Ovary (tissue), 9 donors: ENCODE data around the gene ELOA. TPM values are rescaled to one million over a fixed set of nuclear protein-coding genes. Genes with fewer than 3 reads are reported as not detected.
"Not testable (repeated sequence)": the region's sequence is repeated elsewhere in the genome, so short reads cannot be mapped to it uniquely, and the experiment has no call there.

Source experiments
- DNase-seq, 5 donors: peaks; one replicate each; pipeline ENCODE4 v3.0.0-alpha.2; 2019 to 2020
- H3K27ac ChIP-seq, 2 donors: fragments of 200-600 bp; one replicate each; pipeline versions ENCODE4 v1.5.1 to v1.8.0; 2019 to 2022
- H3K27me3 ChIP-seq: fragments of 200-600 bp; one replicate; pipeline ENCODE4 v1.8.0; 2022
- H3K36me3 ChIP-seq: fragments of 200-600 bp; sonication (generic); one replicate; pipeline ENCODE4 v1.5.1; 2019
- H3K4me1 ChIP-seq: one replicate; pipeline ENCODE4 v1.8.1; 2013; ENCODE audit warnings: mild to moderate bottlenecking, moderate library complexity; ENCODE audit not compliant: insufficient read depth
- H3K4me3 ChIP-seq: fragments of 200-600 bp; sonication (generic); one replicate; pipeline ENCODE4 v1.5.1; 2017
- H3K9me3 ChIP-seq, 2 donors: fragments of 200-600 bp in 1 of 2; sonication (generic) in 1 of 2; one replicate each; pipeline versions ENCODE4 v1.5.1 to v1.8.1; 2013 to 2019; ENCODE audit warnings: mild to moderate bottlenecking in 1 of 2, moderate library complexity in 1 of 2
- EP300 ChIP-seq: sonication (generic); formaldehyde crosslinking; IDR thresholded peaks from one replicate; pipeline ENCODE4 v1.6.1; 2017; ENCODE audit warnings: antibody characterized with exemption
- POLR2A ChIP-seq: fragments of 450-650 bp; IDR thresholded peaks from one replicate; pipeline ENCODE4 v1.6.1; 2017; ENCODE audit warnings: antibody characterized with exemption, mild to moderate bottlenecking, moderate library complexity
- WGBS, 3 donors: extraction: QIAGEN DNeasy Blood & Tissue Kit in 1 of 3; methylation state at CpG; one replicate each; pipeline versions ENCODE4 v1.1.5 to v1.1.7; 2013 to 2017; 5-methylcytosine and 5-hydroxymethylcytosine counted together
- intact Hi-C, 4 donors: fragments of 100-400 bp; cut with DNase I; formaldehyde crosslinking; loops; one replicate each; pipeline versions ENCODE4 v1.11.0 to v1.15.1; 2022 to 2023
- polyA plus RNA-seq, 2 donors: library from polyadenylated mRNA; stranded (reverse); fragments of 200-250 nt in 1 of 2; fragments of 350-450 nt in 1 of 2; fragmentation: Illumina TruSeq in 1 of 2; extraction: RNeasy Lipid Tissue Mini Kit (QIAGEN cat#74804) in 1 of 2; gene quantifications; one replicate each; pipeline ENCODE4 v1.2.3, GENCODE V29; 2013 to 2014
- total RNA-seq, 7 donors: library from RNA; depleted of rRNA in 2 of 7; stranded (reverse); fragments of >200 nt in 2 of 7; fragmentation: NEBNext Ultra II Directional in 3 of 7; extraction: Animal tissue kit (Norgen Biotek cat#: 25700) in 3 of 7; gene quantifications; one replicate each; pipeline versions ENCODE4 v1.1.0 to v1.2.4, GENCODE V29; 2016 to 2023
- TF ChIP-seq, protein P1 (sequence below), 3 donors: fragments of 450-650 bp in 2 of 3; fragments of 200-600 bp in 1 of 3; IDR thresholded peaks; one replicate each; pipeline versions ENCODE4 v1.5.1 to v1.8.0; 2016 to 2022; ENCODE audit warnings: antibody characterized with exemption in 3 of 3, mild to moderate bottlenecking in 1 of 3
- donor health status: DM: no; HTN: no; CAD: no; lungs with moderate emphysema.
- donor health status: DM: no; HTN: no; CAD: no.
- donor health status: Bipolar disorder and iron deficiency.
- donor health status: DM: yes; HTN: yes; CAD: no.
- donor health status: DM: no; HTN: no; CAD: no.
- donor health status: DM: yes; HTN: yes; CAD: no.

The ELOA gene
- total and polyA plus RNA-seq, 9 donors, result 13.0 to 38.0 (median 27.3) TPM

DNA sequence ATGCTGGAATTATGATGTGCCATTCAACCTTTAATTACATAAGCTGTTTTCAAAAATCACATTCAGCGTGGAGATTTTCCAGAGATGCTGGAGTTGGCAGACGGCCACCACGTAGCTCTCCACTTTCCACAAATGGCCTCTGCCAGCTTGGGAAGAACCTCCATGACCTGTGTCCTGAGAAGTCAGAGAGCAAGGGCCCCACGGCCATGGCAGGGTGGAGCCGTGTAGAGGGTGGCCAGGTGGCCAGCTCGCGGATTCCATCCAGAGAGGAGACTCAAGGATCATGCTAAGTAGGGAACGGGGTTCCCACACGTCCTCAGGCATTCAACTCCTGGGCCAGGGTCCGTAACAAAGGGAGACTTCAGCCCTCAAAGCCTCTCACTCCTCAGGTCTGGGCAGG lies 58.6 kb downstream of the ELOA start:
- no peak overlapping the region for H3K4me3 ChIP-seq
- H3K27ac ChIP-seq, result no peak overlapping the region
- no peaks in the 10 kb centered on the region for H3K9me3 ChIP-seq
- DNase-seq, result peak in 1 of 5 donors; percentile 46
- H3K27me3 ChIP-seq, result no peaks in the 10 kb centered on the region
- TF ChIP-seq EP300, result no peak
- no peak for TF ChIP-seq POLR2A
- TF ChIP-seq, protein P1, sequence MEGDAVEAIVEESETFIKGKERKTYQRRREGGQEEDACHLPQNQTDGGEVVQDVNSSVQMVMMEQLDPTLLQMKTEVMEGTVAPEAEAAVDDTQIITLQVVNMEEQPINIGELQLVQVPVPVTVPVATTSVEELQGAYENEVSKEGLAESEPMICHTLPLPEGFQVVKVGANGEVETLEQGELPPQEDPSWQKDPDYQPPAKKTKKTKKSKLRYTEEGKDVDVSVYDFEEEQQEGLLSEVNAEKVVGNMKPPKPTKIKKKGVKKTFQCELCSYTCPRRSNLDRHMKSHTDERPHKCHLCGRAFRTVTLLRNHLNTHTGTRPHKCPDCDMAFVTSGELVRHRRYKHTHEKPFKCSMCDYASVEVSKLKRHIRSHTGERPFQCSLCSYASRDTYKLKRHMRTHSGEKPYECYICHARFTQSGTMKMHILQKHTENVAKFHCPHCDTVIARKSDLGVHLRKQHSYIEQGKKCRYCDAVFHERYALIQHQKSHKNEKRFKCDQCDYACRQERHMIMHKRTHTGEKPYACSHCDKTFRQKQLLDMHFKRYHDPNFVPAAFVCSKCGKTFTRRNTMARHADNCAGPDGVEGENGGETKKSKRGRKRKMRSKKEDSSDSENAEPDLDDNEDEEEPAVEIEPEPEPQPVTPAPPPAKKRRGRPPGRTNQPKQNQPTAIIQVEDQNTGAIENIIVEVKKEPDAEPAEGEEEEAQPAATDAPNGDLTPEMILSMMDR (IDR thresholded peaks at IDR 0.05), result no peak
- H3K4me1 ChIP-seq, result peaks cover 9% of the 10 kb centered on the region
- H3K36me3 ChIP-seq, result no peaks in the 10 kb centered on the region
- 57 to 61% (median 59%) methylated on average over 10 of the region's 10 CpGs for WGBS, 3 donors
- intact Hi-C loops, result no loop called here

DNA sequence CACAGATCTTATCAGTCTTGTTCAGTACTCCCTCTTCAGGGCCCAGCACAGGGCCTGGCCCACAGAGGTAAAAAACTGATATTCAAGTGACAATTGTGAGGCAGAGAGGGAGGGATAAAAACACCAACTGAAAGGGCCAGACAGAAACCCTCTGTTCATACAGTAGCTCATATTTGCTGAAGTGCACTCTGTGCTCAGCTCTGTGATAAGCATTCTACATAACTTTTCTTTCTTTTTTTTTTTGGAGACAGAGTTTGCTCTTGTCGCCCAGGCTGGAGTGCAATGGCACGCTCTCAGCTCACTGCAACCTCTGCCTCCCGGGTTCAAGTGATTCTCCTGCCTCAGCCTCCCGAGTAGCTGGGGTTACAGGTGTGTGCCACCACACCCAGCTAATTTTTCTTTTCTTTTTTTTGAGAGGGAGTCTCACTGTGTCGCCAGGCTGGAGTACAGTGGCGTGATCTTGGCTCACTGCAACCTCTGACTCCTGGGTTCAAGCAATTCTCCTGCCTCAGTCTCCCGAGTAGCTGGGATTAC lies 59.6 kb downstream of the ELOA start:
- H3K27ac ChIP-seq, H3K36me3 ChIP-seq, H3K4me3 ChIP-seq, DNase-seq, H3K9me3 ChIP-seq, H3K4me1 ChIP-seq, intact Hi-C loops, H3K27me3 ChIP-seq: not testable (repeated sequence)
- WGBS, 3 donors, result 75 to 86% (median 83%) methylated on average over 7 of the region's 7 CpGs

DNA sequence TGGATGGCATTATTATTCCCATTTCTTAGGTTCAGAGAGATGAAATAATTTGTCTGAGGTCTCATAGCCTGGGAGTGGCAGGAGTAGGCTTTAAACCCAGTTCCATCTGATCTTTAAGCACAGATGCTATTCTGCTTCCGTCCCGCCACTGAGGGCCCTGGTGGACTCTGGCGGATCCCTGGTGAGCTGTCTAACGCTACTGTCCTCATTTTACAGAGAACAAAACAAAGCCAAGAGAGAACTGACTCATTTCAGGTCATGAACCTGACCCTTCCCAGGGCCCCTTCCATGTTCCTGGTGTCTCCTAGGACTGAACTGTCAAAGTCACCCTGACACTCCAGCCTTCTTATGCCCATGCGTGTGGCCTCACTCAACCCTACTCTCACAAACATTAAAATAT lies 60.4 kb downstream of the ELOA start:
- peaks cover 7% of the 10 kb centered on the region for H3K4me1 ChIP-seq

DNA sequence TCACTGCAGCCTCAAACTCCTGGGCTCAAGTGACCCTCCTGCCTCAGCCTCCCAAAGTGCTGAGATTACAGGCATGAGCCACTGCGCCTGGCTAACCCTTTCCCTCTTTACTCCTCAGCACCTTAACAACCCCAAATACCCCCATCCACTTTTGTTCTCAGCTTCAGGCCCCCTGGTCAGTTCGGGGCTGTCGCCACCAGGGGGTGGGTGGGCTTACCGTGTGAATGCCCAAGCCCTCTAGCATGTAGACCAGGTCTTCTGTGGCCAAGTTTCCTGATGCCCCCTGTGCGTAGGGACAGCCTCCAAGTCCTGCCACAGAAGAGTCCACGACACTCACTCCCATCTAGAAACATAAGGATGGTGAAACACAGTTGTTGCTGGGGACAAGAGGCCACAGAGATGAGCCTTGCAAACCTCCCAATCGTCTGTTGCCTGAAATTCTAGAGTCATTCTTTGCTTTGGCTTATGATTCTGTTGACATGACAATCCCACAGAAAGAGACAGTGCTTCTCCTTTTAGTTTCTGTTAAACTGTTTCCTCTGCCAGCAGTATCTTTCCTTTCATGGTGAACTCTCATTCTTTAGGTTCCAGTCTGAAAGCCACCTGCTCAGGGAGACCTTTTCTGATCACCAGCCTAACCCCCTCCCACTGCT lies 61.0 kb downstream of the ELOA start:
- Histone ChIP-seq H3K9me3 (no peaks in the 10 kb centered on the region), H3K4me3 (no peak overlapping the region), H3K27ac (no peak overlapping the region), H3K27me3 (no peaks in the 10 kb centered on the region), H3K36me3 (no peaks in the 10 kb centered on the region), H3K4me1 (peaks cover 6% of the 10 kb centered on the region)
- no peak for DNase-seq
- WGBS, 3 donors, result 73 to 82% (median 76%) methylated on average over 7 of the region's 7 CpGs
- intact Hi-C loops, result no loop called here
- TF ChIP-seq POLR2A, result no peak
- TF ChIP-seq, protein P1 (IDR thresholded peaks at IDR 0.05), result no peak
- no peak for TF ChIP-seq EP300

More for the DNA sequence above, 60.4 kb downstream of the ELOA start:
- DNase-seq, result no peak
- intact Hi-C loops, result no loop called here
- TF ChIP-seq, protein P1 (IDR thresholded peaks at IDR 0.05), result no peak
- no peak for TF ChIP-seq EP300
- no peak for TF ChIP-seq POLR2A
- H3K27me3 ChIP-seq, result no peaks in the 10 kb centered on the region
- H3K4me3 ChIP-seq, result no peak overlapping the region
- H3K36me3 ChIP-seq, result no peaks in the 10 kb centered on the region
- 87 to 88% (median 88%) methylated on average over 5 of the region's 5 CpGs for WGBS, 3 donors
- H3K9me3 ChIP-seq, result no peaks in the 10 kb centered on the region
- H3K27ac ChIP-seq, result no peak overlapping the region

DNA sequence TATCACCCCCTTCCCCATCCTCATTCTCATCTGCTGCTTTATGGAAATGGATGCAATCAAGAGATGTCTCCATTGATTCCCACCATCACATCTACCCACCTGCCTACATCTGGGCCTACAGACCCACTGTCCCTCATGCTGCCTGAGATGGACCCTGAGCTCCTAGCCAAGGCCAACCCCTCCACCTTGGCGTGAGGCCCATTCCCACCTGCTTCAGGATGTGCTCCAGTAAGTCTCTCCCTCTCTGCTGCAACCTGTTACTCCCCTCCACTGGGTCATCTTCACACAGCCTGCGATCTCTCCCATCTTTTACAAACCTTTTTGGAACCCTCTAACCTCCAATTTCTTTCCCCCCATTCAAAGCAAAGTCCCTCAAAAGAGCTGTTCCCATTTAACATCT lies 61.8 kb downstream of the ELOA start:
- no peak overlapping the region for H3K4me3 ChIP-seq
- intact Hi-C loops, result no loop called here
- TF ChIP-seq, protein P1 (IDR thresholded peaks at IDR 0.05), result no peak
- TF ChIP-seq POLR2A (no peak), EP300 (no peak)
- H3K9me3 ChIP-seq, result no peaks in the 10 kb centered on the region
- no peak overlapping the region for H3K27ac ChIP-seq
- no peaks in the 10 kb centered on the region for H3K4me1 ChIP-seq
- WGBS, 3 donors, result 85 to 88% (median 85%) methylated on average over 2 of the region's 2 CpGs
- DNase-seq, result no peak
- H3K36me3 ChIP-seq, result no peaks in the 10 kb centered on the region
- no peaks in the 10 kb centered on the region for H3K27me3 ChIP-seq
